Measurements from ENCODE around the gene APLP2. TPM values are rescaled to one million over a fixed set of nuclear protein-coding genes. Genes with fewer than 3 reads are reported as not detected.

APLP2 gene
- total and polyA plus RNA-seq, 2 experiments from 2014 or later = 322 to 362 TPM

DNA sequence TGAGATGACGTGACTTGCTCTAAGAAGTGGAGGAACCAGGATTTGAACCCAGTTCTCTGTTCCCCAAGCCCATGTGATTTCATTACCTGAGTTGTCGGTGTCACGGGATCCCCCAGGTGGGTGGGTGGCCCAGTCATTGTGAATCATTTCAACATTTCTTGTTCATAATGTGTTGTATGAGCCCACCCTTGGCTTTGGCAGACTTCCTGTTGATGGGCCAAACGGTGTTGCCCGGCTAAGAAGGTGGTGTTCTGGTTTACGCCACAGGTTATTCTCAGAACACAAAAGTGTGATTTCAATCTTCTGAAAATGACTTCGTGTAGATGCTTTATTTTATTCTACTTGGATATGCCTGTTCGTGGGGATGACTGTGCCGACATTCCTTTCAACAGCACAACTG is 68.3 kb downstream of the APLP2 start (continued):
- TF ChIP-seq, protein P1, sequence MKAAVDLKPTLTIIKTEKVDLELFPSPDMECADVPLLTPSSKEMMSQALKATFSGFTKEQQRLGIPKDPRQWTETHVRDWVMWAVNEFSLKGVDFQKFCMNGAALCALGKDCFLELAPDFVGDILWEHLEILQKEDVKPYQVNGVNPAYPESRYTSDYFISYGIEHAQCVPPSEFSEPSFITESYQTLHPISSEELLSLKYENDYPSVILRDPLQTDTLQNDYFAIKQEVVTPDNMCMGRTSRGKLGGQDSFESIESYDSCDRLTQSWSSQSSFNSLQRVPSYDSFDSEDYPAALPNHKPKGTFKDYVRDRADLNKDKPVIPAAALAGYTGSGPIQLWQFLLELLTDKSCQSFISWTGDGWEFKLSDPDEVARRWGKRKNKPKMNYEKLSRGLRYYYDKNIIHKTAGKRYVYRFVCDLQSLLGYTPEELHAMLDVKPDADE (IDR thresholded peaks at IDR 0.05) = no peak
- TF ChIP-seq, protein P2, sequence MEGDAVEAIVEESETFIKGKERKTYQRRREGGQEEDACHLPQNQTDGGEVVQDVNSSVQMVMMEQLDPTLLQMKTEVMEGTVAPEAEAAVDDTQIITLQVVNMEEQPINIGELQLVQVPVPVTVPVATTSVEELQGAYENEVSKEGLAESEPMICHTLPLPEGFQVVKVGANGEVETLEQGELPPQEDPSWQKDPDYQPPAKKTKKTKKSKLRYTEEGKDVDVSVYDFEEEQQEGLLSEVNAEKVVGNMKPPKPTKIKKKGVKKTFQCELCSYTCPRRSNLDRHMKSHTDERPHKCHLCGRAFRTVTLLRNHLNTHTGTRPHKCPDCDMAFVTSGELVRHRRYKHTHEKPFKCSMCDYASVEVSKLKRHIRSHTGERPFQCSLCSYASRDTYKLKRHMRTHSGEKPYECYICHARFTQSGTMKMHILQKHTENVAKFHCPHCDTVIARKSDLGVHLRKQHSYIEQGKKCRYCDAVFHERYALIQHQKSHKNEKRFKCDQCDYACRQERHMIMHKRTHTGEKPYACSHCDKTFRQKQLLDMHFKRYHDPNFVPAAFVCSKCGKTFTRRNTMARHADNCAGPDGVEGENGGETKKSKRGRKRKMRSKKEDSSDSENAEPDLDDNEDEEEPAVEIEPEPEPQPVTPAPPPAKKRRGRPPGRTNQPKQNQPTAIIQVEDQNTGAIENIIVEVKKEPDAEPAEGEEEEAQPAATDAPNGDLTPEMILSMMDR (conservative IDR thresholded peaks at IDR 0.05; ENCODE audit: low read depth in 2 of 2) = no peak
- no peak for TF ChIP-seq STAT1 (IDR thresholded peaks at IDR 0.05; ENCODE audit: unreplicated experiment)
- no peak for TF ChIP-seq CREB1 (CRISPR knock-in tag; IDR thresholded peaks at IDR 0.05; ENCODE audit: low read depth)

DNA sequence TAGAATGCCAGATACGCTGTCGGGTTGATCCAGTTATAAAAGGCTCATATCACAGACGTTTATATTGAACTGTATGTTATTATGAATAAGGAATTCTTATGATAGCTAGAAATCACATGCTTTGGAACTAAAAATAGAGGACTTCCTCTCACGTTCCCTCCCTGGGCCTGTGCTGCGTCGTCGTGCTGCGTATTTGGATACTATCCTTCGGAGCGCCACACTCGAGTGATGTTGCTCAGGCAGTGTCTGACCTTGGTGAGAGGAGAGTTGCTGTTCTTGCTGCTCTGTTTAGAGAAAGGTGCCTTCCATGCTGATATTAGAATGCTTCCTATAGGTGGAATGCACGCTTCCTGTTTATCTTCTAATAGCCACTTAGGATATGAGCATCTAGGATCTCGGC is 69.7 kb downstream of the APLP2 start:
- H3K9me3 Mint-ChIP-seq = no peaks in the 10 kb centered on the region
- no peak overlapping the region for H3K4me3 Mint-ChIP-seq
- peaks cover 16% of the 10 kb centered on the region for H3K36me3 ChIP-seq (ENCODE audit: insufficient read depth)
- DNase-seq (ENCODE audit: low spot score) = no peak
- H3K27me3 Mint-ChIP-seq (ENCODE audit: insufficient read depth, low read depth, poor library complexity) = peaks cover 4% of the 10 kb centered on the region
- no peak for ATAC-seq
- no peaks in the 10 kb centered on the region for H3K9me2 ChIP-seq (ENCODE audit: insufficient read depth)
- H3K27ac Mint-ChIP-seq = no peak overlapping the region
- H3K4me1 ChIP-seq (ENCODE audit: insufficient read depth) = no peaks in the 10 kb centered on the region
- H3K4me2 ChIP-seq = no peak overlapping the region
- H3F3A ChIP-seq (replicated peaks; ENCODE audit: low read depth) = no peaks in the 10 kb centered on the region
- H3K79me2 ChIP-seq (replicated peaks; ENCODE audit: insufficient read depth) = 0 out of 2 replicates have a peak, but pooled peaks cover 3% of the 10 kb centered on the region
- H3K27ac ChIP-seq (ENCODE audit: low read depth) = 0 out of 2 replicates have a peak overlapping the region, but pooled peaks have one; percentile 39
- H3K4me1 Mint-ChIP-seq = no peaks in the 10 kb centered on the region
- H3K27me3 ChIP-seq (ENCODE audit: insufficient read depth) = no peaks in the 10 kb centered on the region
- H2AFZ ChIP-seq = no peak overlapping the region
- peaks cover 87% of the 10 kb centered on the region for H3K36me3 Mint-ChIP-seq (ENCODE audit: low read depth)
- H3K4me3 ChIP-seq = no peak overlapping the region
- H4K20me1 ChIP-seq (replicated peaks; ENCODE audit: insufficient read depth) = peaks cover 14% of the 10 kb centered on the region
- TF ChIP-seq, protein P1 (IDR thresholded peaks at IDR 0.05) = no peak
- TF ChIP-seq EZH2 (IDR thresholded peaks at IDR 0.05; ENCODE audit: low read depth, unreplicated experiment) = no peak
- no peak for TF ChIP-seq NANOG (IDR thresholded peaks at IDR 0.05; ENCODE audit: borderline replicate concordance)
- TF ChIP-seq, protein P2 (conservative IDR thresholded peaks at IDR 0.05; ENCODE audit: low read depth in 2 of 2) = no peak
- TF ChIP-seq, protein P3, sequence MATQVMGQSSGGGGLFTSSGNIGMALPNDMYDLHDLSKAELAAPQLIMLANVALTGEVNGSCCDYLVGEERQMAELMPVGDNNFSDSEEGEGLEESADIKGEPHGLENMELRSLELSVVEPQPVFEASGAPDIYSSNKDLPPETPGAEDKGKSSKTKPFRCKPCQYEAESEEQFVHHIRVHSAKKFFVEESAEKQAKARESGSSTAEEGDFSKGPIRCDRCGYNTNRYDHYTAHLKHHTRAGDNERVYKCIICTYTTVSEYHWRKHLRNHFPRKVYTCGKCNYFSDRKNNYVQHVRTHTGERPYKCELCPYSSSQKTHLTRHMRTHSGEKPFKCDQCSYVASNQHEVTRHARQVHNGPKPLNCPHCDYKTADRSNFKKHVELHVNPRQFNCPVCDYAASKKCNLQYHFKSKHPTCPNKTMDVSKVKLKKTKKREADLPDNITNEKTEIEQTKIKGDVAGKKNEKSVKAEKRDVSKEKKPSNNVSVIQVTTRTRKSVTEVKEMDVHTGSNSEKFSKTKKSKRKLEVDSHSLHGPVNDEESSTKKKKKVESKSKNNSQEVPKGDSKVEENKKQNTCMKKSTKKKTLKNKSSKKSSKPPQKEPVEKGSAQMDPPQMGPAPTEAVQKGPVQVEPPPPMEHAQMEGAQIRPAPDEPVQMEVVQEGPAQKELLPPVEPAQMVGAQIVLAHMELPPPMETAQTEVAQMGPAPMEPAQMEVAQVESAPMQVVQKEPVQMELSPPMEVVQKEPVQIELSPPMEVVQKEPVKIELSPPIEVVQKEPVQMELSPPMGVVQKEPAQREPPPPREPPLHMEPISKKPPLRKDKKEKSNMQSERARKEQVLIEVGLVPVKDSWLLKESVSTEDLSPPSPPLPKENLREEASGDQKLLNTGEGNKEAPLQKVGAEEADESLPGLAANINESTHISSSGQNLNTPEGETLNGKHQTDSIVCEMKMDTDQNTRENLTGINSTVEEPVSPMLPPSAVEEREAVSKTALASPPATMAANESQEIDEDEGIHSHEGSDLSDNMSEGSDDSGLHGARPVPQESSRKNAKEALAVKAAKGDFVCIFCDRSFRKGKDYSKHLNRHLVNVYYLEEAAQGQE (IDR thresholded peaks at IDR 0.05; ENCODE audit: unreplicated experiment) = no peak
- TF ChIP-seq, protein P4, sequence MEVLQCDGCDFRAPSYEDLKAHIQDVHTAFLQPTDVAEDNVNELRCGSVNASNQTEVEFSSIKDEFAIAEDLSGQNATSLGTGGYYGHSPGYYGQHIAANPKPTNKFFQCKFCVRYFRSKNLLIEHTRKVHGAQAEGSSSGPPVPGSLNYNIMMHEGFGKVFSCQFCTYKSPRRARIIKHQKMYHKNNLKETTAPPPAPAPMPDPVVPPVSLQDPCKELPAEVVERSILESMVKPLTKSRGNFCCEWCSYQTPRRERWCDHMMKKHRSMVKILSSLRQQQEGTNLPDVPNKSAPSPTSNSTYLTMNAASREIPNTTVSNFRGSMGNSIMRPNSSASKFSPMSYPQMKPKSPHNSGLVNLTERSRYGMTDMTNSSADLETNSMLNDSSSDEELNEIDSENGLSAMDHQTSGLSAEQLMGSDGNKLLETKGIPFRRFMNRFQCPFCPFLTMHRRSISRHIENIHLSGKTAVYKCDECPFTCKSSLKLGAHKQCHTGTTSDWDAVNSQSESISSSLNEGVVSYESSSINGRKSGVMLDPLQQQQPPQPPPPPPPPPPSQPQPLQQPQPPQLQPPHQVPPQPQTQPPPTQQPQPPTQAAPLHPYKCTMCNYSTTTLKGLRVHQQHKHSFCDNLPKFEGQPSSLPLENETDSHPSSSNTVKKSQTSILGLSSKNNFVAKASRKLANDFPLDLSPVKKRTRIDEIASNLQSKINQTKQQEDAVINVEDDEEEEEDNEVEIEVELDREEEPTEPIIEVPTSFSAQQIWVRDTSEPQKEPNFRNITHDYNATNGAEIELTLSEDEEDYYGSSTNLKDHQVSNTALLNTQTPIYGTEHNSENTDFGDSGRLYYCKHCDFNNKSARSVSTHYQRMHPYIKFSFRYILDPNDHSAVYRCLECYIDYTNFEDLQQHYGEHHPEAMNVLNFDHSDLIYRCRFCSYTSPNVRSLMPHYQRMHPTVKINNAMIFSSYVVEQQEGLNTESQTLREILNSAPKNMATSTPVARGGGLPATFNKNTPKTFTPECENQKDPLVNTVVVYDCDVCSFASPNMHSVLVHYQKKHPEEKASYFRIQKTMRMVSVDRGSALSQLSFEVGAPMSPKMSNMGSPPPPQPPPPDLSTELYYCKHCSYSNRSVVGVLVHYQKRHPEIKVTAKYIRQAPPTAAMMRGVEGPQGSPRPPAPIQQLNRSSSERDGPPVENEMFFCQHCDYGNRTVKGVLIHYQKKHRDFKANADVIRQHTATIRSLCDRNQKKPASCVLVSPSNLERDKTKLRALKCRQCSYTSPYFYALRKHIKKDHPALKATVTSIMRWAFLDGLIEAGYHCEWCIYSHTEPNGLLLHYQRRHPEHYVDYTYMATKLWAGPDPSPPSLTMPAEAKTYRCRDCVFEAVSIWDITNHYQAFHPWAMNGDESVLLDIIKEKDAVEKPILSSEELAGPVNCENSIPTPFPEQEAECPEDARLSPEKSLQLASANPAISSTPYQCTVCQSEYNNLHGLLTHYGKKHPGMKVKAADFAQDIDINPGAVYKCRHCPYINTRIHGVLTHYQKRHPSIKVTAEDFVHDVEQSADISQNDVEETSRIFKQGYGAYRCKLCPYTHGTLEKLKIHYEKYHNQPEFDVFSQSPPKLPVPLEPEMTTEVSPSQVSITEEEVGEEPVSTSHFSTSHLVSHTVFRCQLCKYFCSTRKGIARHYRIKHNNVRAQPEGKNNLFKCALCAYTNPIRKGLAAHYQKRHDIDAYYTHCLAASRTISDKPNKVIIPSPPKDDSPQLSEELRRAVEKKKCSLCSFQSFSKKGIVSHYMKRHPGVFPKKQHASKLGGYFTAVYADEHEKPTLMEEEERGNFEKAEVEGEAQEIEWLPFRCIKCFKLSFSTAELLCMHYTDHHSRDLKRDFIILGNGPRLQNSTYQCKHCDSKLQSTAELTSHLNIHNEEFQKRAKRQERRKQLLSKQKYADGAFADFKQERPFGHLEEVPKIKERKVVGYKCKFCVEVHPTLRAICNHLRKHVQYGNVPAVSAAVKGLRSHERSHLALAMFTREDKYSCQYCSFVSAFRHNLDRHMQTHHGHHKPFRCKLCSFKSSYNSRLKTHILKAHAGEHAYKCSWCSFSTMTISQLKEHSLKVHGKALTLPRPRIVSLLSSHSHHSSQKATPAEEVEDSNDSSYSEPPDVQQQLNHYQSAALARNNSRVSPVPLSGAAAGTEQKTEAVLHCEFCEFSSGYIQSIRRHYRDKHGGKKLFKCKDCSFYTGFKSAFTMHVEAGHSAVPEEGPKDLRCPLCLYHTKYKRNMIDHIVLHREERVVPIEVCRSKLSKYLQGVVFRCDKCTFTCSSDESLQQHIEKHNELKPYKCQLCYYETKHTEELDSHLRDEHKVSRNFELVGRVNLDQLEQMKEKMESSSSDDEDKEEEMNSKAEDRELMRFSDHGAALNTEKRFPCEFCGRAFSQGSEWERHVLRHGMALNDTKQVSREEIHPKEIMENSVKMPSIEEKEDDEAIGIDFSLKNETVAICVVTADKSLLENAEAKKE (CRISPR knock-in tag; IDR thresholded peaks at IDR 0.05) = no peak

All from GM23338 (cell line).